Non-pigmented ciliary epithelial cell (primary cell): ENCODE data around the gene PHF21B.
"Not testable (repeated sequence)": the region's sequence is repeated elsewhere in the genome, so short reads cannot be mapped to it uniquely, and the experiment has no call there.

Experiments
- DNase-seq: peaks from one replicate; pipeline ENCODE4 v3.0.0-alpha.2; 2010; ENCODE audit warnings: low read depth

Gene PHF21B

DNA sequence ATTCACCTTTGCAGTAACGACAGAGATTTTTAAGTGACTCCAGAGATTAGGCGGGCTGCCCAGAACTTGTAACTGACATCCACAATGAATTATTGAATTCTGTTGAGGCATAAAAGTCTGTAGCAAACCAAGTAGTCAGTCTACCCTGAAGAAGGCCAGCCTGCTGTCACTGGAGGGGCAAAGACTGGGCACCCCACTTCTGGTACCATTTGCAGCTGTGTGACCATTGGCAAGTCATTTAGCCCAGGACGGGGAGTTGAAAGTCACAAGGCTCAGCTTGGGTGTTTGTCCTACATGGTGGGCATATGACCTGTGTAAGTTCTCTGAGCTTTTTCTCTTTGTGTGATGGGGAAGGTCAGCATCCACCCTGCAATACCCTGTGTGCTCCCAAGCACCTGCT, 138.0 kb downstream of the PHF21B start:
- DNase-seq, result no peak

DNA sequence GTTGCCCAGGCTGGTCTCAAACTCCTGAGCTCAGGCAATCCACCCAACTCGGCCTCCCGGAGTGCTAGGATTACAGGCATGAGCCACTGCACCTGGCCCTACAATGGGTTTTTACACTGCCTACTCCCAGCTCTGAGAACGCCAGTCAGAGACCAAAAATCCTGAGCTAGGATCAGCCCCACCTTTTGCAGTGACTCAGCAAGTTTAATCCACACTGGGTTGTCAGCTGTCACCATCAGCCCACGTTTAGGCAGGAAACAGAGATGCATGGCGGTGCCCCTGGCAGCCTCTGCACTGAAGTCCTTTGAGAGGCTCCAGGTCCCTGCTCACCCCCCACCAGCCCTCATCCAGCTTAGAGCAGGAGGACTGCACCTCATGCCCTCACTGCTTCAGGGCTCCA, 139.8 kb downstream of the PHF21B start:
- DNase-seq, result no peak

- no peak for DNase-seq
These were observed 140.6 kb downstream of the PHF21B start for GRCh38 chr22:44869196-44869595.

GRCh38 chr22:44865193-44866057, 144.4 kb downstream of the PHF21B start:
- DNase-seq, result no peak

- DNase-seq, result no peak
These were observed 146.6 kb downstream of the PHF21B start for GRCh38 chr22:44862981-44863860.

DNA sequence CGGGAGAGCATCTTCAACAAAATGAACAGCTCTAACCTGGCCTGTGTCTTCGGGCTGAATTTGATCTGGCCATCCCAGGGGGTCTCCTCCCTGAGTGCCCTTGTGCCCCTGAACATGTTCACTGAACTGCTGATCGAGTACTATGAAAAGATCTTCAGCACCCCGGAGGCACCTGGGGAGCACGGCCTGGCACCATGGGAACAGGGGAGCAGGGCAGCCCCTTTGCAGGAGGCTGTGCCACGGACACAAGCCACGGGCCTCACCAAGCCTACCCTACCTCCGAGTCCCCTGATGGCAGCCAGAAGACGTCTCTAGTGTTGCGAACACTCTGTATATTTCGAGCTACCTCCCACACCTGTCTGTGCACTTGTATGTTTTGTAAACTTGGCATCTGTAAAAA, 147.5 kb downstream of the PHF21B start:
- no peak for DNase-seq

- DNase-seq, result no peak
These were observed 148.6 kb downstream of the PHF21B start for GRCh38 chr22:44861245-44861644.

DNA sequence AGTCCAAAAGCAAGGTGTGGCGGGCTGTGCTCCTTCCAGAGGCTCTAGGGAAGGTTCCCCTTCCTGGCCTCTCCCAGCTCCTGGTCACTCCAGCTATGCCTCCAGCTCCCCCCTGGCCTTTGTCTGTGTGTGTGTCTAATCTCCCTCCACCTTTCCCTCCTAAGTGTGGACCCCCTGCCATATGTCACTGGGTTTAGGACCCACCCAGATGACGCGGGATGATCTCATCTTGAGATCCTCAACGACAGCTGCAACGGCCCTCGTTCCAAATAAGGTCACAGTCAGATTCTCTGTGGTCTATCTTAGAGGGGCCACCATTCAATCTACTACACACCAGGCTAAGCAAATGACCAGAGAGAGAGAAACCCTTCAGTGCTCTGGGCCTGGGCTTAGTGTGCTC, 149.5 kb downstream of the PHF21B start:
- DNase-seq, result no peak

DNA sequence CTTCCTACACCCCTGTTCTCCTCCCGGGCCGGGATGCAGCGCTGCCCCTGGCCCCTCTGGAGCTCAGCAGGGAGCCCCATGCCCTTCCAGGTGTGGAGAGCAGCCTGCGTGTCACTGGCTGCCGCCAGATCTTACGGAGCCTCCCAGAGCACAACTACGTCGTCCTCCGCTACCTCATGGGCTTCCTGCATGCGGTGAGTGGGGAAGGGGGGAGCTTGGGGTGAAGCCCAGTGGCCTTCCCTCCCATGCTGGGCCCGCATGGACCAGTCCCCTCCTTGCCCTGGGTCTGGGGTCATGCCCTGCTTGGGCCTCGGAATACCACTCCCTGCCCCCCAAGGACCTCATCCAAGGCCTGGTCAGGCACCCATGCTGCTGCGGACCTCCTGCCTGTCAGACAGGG, 150.2 kb downstream of the PHF21B start:
- no peak for DNase-seq

DNA sequence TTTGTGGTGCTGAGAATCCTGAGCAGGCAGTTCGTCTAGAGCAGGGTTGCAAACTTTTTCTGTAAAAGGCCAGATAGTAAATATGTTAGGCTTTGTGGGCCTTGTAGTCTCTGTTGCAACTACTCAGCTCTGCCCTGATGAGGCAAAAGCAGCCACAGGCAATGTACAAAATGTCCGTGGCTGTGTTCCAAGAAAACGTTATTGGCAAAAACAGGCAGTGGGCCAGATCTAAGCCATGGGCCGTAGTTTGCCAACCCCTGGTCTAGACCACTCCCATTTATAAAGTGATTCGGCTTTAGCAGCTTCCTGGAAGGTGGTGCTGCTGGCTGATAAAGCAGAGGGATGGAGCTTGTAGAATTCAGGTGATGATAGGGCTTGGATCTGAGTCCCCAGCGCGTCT, 151.0 kb downstream of the PHF21B start:
- not testable (repeated sequence) for DNase-seq

- no peak for DNase-seq
These were observed 153.9 kb downstream of the PHF21B start for GRCh38 chr22:44855855-44856254.

DNA sequence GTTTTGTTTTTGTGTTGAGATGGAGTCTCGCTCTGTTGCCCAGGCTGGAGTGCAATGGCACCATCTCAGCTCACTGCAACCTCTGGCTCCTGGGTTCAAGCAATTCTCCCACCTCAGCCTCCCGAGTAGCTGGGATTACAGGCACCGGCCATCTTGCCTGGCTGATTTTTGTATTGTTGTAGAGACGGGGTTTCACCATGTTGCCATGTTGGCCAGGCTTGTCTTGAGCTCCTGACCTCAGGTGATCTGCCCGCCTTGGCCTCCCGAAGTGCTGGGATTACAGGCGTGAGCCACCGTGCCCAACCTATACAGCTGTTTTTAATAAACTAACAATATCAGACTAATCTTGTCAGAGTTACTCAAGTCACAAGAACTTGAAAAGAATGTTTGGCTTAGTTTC, 155.2 kb downstream of the PHF21B start:
- DNase-seq, result not testable (repeated sequence)

DNA sequence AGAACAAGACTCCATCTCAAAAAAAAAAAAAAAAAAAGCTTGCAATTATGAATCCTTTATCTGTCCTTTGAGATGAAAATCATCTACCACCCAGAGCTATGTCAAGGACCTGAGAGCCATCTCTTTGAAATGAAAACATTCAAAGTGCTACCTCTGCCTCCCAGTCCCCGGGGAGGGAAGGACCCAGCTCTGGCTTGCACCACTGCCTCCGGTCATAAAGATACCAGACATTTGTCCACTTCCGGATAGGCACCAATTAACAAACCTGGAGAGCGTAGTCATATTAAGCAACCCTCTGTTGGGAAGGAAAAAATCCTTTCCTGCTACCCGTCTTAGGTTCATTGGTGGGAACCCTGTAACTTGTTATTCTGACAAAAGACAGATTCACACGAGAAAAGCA, 158.9 kb downstream of the PHF21B start:
- no peak for DNase-seq

DNA sequence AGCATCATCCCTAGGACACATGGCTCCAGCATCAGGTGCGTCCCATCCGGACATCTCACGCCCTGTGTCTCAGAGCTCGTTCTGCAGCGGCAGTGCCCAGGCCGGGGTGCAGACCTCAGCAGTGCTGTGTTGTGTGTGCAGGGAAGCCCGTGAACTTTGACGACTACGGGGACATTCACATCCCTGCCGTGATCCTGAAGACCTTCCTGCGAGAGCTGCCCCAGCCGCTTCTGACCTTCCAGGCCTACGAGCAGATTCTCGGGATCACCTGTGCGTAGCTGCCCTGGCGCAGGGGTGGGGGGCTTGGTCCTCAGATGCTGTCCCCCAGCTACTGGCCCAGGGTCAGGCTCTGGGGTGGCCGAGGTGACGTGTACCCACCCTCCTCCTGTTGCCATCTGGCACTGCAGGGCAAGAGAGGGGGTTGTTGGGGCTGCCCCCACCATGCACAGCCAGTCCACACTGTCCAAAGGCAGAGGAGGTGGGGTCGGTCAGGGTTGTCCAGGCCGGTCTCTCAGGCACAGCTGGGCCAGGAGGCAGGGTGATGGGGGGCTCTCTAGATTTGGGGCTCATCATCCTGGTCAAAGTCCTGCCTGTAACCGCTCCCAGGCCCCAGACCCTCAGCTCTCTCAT, 160.9 kb downstream of the PHF21B start:
- DNase-seq, result no peak

GRCh38 chr22:44848296-44848741, 161.5 kb downstream of the PHF21B start:
- DNase-seq, result no peak

DNA sequence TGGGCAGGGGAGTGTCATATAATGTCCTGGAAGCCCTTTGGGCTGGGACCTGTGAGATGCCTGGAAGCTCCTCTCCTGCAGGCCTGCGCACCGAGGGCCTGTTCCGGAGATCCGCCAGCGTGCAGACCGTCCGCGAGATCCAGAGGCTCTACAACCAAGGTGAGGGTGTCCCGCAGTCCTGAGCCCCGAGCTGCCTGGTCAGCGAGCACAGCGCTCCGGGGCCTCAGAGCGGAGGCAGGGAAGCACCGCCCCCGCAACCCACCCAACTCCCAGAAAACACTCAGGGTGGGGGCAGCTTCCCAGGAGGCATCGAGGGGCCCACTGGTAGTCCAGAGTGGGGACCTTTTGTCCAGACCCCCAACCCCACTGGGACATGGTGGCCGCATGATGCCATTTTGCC, 161.9 kb downstream of the PHF21B start:
- no peak for DNase-seq

DNA sequence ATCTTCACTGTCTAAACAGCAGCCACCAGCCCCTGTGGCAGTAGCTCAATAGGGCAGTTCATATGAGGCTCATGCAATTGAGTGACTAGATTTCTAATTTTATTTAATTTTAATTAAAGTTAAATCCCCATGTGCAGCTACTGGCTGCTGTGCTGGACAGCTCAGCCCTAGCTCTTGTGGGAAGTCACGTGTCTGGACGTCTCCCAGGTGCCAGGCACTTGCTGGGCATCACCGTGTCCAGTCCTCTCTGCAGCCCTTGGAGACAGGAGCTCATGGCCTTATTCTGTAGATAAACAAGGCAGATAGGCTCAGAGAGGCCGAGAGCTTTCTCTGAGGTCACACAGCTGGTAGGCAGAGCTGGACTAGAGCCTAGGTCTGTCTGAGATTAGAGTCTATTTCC, 162.4 kb downstream of the PHF21B start:
- DNase-seq, result no peak

DNA sequence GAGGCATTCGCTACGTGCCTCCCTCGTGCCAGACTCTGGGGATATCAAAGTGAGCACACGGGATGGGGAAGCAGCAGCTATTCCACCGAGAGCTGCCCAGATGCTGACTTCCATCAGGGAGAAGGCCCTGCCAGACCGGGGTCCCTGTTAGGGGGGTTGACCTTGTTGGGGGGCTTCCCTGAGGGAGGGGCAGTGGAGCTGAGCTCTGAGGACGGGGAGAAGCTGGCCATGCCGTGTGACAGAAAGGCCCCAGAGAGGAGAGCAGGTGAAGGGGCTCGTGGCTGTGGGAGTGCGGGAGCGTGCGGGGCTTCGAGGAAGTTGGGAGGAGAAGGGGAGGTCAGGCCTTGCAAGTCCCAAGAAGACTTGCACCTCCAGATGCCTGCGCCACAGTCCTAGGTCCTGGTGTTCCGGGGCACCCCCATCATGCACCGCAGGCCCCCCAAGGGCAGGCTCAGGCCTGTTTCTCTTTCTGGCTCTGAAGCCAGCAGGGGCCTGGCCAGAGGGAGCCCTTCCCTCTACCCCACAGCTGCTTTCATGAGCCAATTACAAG, 163.0 kb downstream of the PHF21B start:
- no peak for DNase-seq

DNA sequence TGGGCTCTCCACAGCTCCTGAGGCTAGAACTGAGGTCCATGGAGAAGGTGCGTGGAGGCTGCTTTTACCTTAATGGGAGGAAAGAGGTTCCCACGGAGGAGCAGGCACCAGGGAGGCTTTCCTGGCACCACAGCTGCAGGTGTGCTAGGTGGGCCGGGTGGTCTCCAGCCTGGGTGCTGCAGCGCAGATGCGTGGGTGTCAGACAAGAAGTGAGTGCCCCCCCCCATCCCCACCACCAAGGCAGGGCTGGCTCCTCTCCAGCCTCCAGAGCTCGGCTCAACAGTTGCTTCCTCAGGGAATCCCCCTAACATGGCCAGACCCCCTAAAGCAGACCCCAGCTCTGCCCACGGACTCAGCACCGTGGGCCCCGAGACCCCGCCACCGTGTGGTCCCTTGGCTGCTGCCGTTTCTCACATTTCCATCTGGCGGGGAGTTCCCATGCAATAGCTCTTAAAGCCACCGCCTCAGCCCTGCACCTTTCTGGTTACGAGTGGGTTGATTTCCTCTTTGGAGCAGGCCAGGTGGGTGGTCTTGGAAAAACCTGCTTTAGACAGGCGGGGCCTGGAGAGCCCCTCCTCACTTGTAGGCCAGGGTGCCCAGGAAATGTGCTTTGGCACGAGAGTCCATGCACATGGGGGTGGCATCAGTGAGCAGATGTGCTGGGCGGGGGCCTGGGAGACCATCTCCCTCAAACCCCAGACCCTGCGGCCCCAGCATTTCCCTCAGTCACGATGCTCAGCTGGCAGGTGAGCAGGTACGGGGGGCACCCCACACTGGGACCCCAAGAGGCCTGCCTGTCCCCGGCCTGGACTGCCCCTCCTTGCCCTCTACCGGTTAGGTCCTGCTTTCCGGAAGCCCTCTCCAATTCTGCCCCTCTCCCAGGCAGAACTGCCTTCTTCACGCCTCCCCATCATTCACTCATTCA, 163.7 kb downstream of the PHF21B start:
- DNase-seq, result no peak

- no peak for DNase-seq
These were observed 164.6 kb downstream of the PHF21B start for GRCh38 chr22:44845191-44845590.

- no peak for DNase-seq
These were observed 167.4 kb downstream of the PHF21B start for GRCh38 chr22:44842417-44842816.
